Lower leg skin (tissue), 3 donors: Measurements from ENCODE around the gene GALNS.

Source experiments
- POLR2A ChIP-seq, 2 donors: fragments of 450-650 bp; IDR thresholded peaks; one replicate each; pipeline ENCODE4 v1.6.1; 2016 to 2017; ENCODE audit warnings: antibody characterized with exemption in 2 of 2, mild to moderate bottlenecking in 1 of 2, moderate library complexity in 1 of 2
- TF ChIP-seq, protein P1 (sequence below), 3 donors: fragments of 450-650 bp; IDR thresholded peaks; one replicate each; pipeline ENCODE4 v1.5.1; 2016; ENCODE audit warnings: antibody characterized with exemption in 3 of 3, mild to moderate bottlenecking in 3 of 3, moderate library complexity in 2 of 3

GRCh38 chr16:88886420-88886844, 29.7 kb upstream of the GALNS start:
- TF ChIP-seq POLR2A (IDR thresholded peaks at IDR 0.05), result no peak
- TF ChIP-seq, protein P1, sequence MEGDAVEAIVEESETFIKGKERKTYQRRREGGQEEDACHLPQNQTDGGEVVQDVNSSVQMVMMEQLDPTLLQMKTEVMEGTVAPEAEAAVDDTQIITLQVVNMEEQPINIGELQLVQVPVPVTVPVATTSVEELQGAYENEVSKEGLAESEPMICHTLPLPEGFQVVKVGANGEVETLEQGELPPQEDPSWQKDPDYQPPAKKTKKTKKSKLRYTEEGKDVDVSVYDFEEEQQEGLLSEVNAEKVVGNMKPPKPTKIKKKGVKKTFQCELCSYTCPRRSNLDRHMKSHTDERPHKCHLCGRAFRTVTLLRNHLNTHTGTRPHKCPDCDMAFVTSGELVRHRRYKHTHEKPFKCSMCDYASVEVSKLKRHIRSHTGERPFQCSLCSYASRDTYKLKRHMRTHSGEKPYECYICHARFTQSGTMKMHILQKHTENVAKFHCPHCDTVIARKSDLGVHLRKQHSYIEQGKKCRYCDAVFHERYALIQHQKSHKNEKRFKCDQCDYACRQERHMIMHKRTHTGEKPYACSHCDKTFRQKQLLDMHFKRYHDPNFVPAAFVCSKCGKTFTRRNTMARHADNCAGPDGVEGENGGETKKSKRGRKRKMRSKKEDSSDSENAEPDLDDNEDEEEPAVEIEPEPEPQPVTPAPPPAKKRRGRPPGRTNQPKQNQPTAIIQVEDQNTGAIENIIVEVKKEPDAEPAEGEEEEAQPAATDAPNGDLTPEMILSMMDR (IDR thresholded peaks at IDR 0.05), result no peak
